NCI-H345 treated with DMSO at 0.1 percent for 48 hours (cell line): ENCODE results near the gene SHMT2.

Experiments used
- DNase-seq: peaks from one replicate; lab custom pipeline; 2025; ENCODE audit not compliant: unreplicated experiment; lab: John Stamatoyannopoulos, UW

SHMT2 gene

DNA sequence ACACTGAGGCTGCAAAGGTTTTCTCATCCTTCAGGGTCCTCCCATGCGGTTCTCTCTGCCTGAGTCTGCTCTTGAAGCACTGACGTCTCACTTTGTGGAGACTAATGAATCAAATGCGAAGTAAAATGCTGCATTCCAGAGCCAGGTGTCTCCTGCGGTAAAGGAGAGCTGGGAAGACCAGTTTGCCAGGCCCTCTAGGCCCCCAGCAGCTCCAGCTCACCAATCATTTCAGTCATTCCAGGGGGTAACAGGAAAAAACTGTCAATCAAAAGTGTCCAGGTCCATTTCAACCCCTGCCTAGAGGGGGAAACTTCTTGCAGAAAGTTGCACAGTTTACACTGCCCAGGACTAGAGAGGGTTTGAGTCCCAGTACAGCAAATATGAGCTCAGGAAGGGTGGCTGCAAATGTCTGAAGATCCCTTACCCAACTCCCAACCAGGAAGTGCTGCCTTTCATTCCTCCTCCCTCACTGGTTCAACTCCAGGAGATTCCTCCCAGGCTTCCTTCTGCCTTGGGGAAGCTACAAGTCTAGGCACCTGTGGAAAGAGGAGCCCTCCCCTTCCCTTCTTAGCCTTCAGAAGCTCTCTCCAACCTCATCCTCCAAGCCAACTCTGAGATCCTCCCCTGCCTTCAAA is 15.6 kb upstream of the SHMT2 start:
- DNase-seq = no peak

DNA sequence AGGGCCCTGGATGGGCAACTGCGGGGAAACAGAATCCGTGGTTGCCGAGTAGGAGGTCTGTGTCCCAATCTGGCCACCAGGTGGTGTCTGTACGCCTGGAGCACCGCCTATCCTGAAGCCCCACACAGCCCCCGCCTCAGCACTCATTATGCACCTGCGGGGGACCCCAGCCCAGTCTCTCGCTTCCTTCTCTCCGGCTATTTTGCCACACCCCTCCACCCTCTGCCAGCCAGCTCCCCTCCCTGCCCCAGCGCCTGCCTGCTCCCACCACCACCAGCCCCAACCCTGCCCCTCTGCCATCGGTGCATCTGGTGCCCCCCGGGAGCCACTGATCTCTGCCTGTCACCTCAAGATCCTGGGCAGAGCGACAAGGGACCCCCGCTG is 15.1 kb upstream of the SHMT2 start:
- peak; percentile 54 for DNase-seq

- no peak for DNase-seq
These were observed 14.4 kb upstream of the SHMT2 start for GRCh38 chr12:57215065-57215464.

GRCh38 chr12:57215668-57216013 is 13.9 kb upstream of the SHMT2 start:
- no peak for DNase-seq

DNA sequence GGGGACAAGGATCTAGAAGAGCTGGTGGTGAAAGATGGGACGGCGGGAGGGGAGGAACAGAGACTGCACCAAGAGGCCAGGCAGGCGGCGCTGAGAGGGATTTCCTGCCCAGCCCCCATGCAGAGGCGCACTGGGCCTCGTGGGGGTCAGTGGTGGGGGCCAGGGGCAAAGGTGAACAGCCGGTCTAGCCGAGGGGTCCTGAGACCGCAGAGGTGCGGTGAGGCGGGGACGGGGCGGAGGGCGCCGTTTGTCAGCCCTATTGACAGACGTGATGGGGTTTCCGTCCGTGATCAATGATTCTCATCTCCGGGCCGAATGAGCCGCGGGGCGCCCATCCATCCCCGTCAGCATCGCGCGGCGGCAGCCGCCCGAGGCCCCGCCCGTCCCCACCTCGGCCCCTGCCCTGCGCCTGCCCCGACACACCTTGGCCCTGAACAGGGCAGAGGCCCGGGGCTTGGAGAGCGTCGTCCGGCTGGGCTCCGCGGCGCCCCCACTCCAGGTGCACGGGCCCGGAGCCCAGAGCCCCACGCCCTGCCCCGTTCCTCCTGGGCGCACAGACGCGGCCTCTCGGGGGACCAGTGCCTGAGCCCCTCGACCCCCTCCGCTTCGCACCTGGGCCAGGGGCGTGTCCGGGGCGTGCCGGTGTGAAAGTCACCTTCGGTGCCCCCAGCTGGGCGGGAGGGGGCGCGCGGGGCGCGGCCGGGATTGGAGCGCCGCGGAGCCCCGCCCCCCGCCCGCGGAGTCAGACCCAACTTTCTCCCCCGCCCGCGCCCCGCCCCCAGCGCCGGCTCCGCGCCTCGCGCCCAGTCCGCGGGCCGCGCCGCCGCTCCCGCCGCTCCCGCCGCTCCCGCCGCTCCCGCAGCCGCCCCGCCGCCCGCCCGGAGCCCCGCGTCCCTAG is 13.2 kb upstream of the SHMT2 start, which contains the start of gene NXPH4:
Gene NXPH4, plus strand, starts transcription at position 781 of the 898 bp plus-strand sequence. CDS start 176 bp downstream, outside the sequence.
- no peak for DNase-seq

- peak; percentile 10 for DNase-seq
These were observed 12.3 kb upstream of the SHMT2 start for GRCh38 chr12:57216921-57217879.

DNA sequence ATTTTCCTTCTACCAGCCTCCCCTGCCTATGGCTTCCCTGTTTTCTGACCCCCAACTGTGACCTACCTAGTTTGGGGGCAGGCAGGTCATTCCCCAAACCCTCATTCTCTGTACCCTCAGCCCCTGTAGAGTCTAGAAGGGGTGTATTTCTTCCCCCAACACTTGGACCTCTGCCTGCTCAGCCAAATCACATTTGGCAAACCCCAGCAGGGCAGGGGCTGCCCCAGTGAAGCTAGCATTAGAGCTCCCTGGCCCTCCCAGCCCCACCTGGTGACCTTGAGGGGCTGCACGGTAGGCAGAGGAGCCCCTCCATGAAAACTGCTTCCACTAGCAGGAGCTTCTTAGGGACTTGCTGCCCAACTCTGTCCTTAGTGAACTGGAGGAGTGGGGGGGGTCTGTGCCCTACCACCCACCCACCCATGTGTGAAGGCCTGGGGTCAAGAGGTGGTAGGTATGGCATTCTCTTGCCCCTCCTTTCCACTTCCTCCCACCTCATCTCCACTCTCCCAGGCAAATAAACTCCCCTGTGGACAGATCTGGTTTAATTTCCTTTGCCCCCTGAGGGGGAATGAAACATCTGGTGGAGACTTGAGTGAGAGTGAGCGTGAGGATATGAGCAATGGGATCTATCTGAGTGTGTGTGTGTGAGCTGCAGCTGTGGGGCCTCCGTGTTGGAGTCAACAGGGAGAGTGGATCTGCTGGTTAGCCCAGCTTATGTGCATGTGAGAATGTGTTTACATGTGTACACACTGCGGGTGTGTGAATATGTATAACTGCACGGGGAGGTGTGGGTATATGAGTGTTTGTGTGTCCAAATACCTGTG is 11.3 kb upstream of the SHMT2 start:
- no peak for DNase-seq

DNA sequence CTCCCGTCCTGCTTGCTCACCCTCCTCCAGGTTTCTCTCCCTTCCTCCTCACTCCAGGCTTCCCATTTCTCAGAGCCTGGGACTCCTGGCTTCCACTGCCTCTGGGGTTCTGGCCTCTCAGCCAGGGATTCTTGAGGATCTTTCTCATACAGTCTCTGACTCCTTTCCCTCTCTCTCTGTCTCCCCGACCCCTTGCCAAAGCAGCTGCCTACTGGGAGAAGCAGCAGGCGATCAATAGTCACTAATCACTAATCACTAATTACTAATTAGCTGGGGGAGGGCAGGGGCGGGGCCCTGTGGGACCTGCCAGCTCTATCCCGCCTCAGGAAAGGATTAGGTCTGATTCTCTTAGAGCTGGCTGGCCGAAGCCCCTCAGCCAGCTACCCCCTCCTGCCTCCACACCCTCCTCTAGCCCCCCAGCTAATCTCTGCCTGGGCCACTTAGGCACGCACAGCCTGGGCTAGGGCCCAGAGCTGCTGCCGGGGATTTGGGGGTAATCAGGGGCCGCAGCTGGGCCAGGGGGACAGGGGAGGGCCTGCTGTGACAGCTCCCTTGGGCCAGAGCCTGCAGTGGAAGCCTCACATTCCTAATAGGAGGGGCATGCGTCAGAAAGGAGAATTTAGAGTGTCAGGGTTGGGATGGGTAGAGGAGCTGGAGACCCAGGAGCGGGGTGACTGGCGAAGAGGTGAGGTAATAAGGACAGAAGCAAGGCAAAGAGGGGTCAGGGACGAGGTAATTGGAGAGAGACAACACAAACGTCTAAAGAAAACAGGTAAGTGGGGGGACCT is 10.1 kb upstream of the SHMT2 start:
- DNase-seq = no peak

DNA sequence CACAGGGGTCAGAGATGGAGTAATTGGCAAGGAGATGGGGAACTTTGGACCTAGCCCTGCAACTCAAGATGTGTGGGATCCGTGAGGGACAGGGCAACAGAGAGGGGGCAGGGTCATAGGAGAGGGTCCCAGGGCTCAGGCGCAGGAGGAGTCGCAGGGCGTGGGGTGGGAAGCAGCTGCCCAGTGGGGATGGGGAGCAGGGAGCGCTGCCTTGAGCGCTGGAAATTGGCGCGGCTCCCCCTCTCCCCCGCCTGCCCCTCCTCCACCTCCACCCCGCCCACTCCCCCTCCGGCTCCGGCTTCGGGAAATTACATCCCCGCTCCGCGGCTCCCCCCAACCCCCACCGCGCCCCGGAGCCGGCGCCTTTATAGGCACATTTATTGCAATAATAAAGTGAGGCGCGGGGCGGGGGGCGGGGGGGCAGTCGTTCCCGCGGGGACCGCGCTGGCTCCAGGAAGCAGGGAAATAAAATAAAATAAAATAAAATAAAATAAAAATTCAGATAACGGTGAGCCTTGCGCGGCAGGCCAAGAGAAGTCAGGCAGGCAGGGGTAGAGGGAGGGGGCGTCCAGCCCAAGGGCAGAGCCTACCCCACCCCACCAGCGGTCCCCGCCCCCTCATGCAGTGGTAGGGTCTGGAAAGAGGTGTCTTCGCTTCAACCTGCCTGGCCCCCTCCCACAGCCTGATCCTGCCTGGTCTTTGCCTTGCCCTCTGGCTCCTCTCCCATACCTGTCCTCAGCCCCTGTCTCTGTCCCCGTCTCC is 9.3 kb upstream of the SHMT2 start:
- DNase-seq = no peak

- DNase-seq = no peak
These were observed 8.7 kb upstream of the SHMT2 start for GRCh38 chr12:57220770-57221168.

- no peak for DNase-seq
These were observed 8.2 kb upstream of the SHMT2 start for GRCh38 chr12:57221169-57221917.

GRCh38 chr12:57222286-57223190 is 7.0 kb upstream of the SHMT2 start:
- DNase-seq = no peak

GRCh38 chr12:57223191-57224165 is 6.0 kb upstream of the SHMT2 start:
- no peak for DNase-seq

GRCh38 chr12:57224278-57224972 is 5.1 kb upstream of the SHMT2 start:
- no peak for DNase-seq

- DNase-seq = peak; percentile 10
These were observed 4.4 kb upstream of the SHMT2 start for GRCh38 chr12:57224973-57225679.
